ENCODE results near the gene FAM186B.

Gene FAM186B

GRCh38 chr12:49539406-49540228 lies 65.8 kb downstream of the FAM186B start:
- ChIA-PET CTCF (interaction anchor here (1.1 to 2.0 kb wide), 3 partner anchors 14 to 181 kb away, joined by 3 to 5 read pairs (median 4); no protein-coding TSS in a partner anchor), POLR2A (no interaction called here)
- no peak for TF ChIP-seq CTCF (IDR thresholded peaks at IDR 0.05; ENCODE audit: insufficient read depth, low read length, missing control alignments)
- no peak for DNase-seq (ENCODE audit: low read depth, low spot score)
- H3K4me3 ChIP-seq (ENCODE audit: low read depth, low read length) = no peak overlapping the region

- POLR2A ChIA-PET = no interaction called here
- no peak for DNase-seq (ENCODE audit: low read depth, low spot score)
- no peak for TF ChIP-seq CTCF (IDR thresholded peaks at IDR 0.05; ENCODE audit: insufficient read depth, low read length, missing control alignments)
- peak within 1 kb of the TSS; percentile 38 for H3K4me3 ChIP-seq (ENCODE audit: low read depth, low read length)
- CTCF ChIA-PET = interaction anchor here (0.8 to 3.9 kb wide), 7 partner anchors 15 to 450 kb away, joined by 3 to 35 read pairs (median 4); no protein-coding TSS in a partner anchor
Observed at GRCh38 chr12:49538510-49539403, 66.7 kb downstream of the FAM186B start, which contains the start of gene KCNH3. Gene KCNH3, plus strand, starts transcription at chr12:49539030. Its CDS starts 387 bp downstream, at chr12:49539417.

- CTCF ChIA-PET = interaction anchor here (0.8 to 3.9 kb wide), 6 partner anchors 29 to 450 kb away, joined by 3 to 35 read pairs (median 4); no protein-coding TSS in a partner anchor
- TF ChIP-seq CTCF (IDR thresholded peaks at IDR 0.05; ENCODE audit: insufficient read depth, low read length, missing control alignments) = no peak
- POLR2A ChIA-PET = interaction anchor here (0.6 kb wide), 1 partner anchor 8 kb away, joined by 3 read pairs; no protein-coding TSS in a partner anchor
- H3K4me3 ChIP-seq (ENCODE audit: low read depth, low read length) = peak overlapping the region; percentile 38
- DNase-seq (ENCODE audit: low read depth, low spot score) = no peak
Observed at GRCh38 chr12:49537752-49538509, 67.5 kb downstream of the FAM186B start.
